ENCODE measurements around the gene TAS2R8.

TAS2R8 gene

DNA sequence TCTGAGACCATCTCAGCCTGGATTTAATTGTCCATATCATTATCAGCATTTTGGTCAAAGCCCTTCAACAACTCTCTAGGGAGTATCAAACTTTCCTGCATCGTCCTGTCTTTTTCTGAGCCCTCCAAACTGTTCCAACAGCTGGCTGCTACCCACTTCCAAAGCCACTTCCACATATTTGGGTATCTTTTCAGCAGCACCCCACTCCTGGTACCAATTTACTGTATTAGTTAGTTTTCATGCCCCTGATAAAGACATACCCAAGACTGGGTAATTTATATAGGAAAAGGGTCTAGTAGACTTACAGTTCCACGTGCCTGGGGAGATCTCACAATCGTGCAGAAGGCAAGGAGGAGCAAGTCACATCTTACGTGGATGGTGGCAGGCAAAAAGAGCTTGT is 50.9 kb downstream of the TAS2R8 start:
- no peak for FAIRE-seq

More for the DNA sequence above, 50.9 kb downstream of the TAS2R8 start:
- DNase-seq (ENCODE audit: extremely low spot score, insufficient read length, low read depth), result no peak
